IPS DF 6.9 (cell line): ENCODE measurements around the gene PFKL.

Experiments used
- DNase-seq: peaks from one replicate; pipeline ENCODE4 v3.0.0-alpha.2; 2013; ENCODE audit warnings: low read depth, low spot score
- H3K27ac ChIP-seq: one replicate; pipeline ENCODE4 v1.5.1; 2013; ENCODE audit warnings: low read length, control low read depth
- H3K27me3 ChIP-seq: 2 replicates; pipeline ENCODE4 v1.6.1; 2013; ENCODE audit warnings: mild to moderate bottlenecking, low read length; ENCODE audit not compliant: control insufficient read depth, insufficient read depth
- H3K36me3 ChIP-seq: 2 replicates; pipeline ENCODE4 v1.6.1; 2013; ENCODE audit warnings: low read length; ENCODE audit not compliant: control insufficient read depth, insufficient read depth
- H3K4me1 ChIP-seq: 2 replicates; pipeline ENCODE4 v1.6.1; 2013; ENCODE audit warnings: low read length; ENCODE audit not compliant: control insufficient read depth, insufficient read depth
- H3K4me3 ChIP-seq: 2 replicates; pipeline ENCODE4 v1.5.1; 2013; ENCODE audit warnings: mild to moderate bottlenecking, low read length
- H3K9me3 ChIP-seq: 2 replicates; pipeline ENCODE4 v1.6.1; 2013; ENCODE audit warnings: low read length, inconsistent platforms; ENCODE audit not compliant: control insufficient read depth, insufficient read depth
- WGBS: extraction: QIAGEN DNeasy Blood & Tissue Kit; methylation state at CpG from one replicate; pipeline ENCODE4 v1.1.7; 2013; ENCODE audit warnings: mixed read lengths, missing lambda C conversion rate; ENCODE audit not compliant: insufficient read length, insufficient coverage; 5-methylcytosine and 5-hydroxymethylcytosine counted together

The PFKL gene

DNA sequence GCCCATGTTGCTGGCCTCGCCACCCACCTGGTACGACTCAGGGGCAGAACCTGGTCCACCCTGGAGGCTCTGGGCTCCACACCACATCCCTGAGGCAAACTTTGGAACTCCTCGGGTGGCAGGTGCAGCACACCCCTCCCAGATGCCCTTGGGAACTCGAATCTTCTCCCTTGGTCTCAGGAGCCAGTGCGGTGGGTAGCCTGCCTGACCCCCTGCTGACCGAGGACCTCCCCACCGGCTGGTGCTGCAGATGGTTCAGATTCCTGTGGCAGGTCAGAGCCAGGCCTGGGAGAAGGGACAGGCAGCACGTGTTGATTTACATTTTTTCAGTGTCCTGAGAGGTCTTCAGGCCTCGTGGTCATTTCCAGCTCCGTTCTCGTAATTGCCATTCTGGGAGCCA is 45.6 kb downstream of the PFKL start:
- no peak overlapping the region for H3K4me3 ChIP-seq
- no CpG with 5 or more reads among the region's 11 CpGs for WGBS
- H3K27me3 ChIP-seq, result peaks cover 4% of the 10 kb centered on the region; the same call in 1 of the 2 replicates
- H3K27ac ChIP-seq, result no peak overlapping the region
- H3K9me3 ChIP-seq, result no peaks in the 10 kb centered on the region
- no peak for DNase-seq
- peaks cover 1% of the 10 kb centered on the region; the same call in 1 of the 2 replicates for H3K4me1 ChIP-seq
- no peaks in the 10 kb centered on the region; the same call in 1 of the 2 replicates for H3K36me3 ChIP-seq

DNA sequence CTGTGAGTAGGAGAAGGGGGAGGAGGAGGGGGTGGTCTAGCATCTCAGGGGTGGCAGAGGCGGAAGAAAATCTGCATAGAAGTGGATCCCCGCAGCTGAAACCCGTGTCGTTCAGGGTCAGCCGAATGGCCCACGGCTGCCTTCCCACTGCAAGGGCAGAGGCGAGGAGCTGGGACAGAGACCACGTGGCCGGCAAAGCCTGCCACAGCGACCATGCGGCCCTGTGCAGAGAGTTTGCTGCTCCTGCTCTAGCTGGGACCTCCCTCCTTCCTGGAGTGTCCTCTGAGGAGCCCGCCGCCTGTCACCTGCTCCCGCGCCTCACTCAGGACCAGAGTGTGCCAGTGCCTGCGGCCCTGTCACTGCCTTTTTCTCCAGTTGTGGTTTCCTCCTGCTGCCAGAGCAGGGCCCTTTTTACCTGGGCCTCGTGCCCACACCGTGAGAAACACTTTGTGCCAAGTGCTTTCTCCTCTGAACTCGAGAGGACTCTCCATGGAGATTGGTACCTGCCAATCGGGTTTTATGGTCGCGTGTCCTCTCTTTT is 48.1 kb downstream of the PFKL start:
- H3K27ac ChIP-seq, result no peak overlapping the region
- WGBS, result no CpG with 5 or more reads among the region's 22 CpGs
- no peak overlapping the region for H3K4me3 ChIP-seq
- peaks cover 5% of the 10 kb centered on the region; the same call in 1 of the 2 replicates for H3K27me3 ChIP-seq
- H3K4me1 ChIP-seq, result peaks cover 1% of the 10 kb centered on the region; the same call in 1 of the 2 replicates
- H3K9me3 ChIP-seq, result no peaks in the 10 kb centered on the region
- no peak for DNase-seq
- no peaks in the 10 kb centered on the region; the same call in 1 of the 2 replicates for H3K36me3 ChIP-seq

DNA sequence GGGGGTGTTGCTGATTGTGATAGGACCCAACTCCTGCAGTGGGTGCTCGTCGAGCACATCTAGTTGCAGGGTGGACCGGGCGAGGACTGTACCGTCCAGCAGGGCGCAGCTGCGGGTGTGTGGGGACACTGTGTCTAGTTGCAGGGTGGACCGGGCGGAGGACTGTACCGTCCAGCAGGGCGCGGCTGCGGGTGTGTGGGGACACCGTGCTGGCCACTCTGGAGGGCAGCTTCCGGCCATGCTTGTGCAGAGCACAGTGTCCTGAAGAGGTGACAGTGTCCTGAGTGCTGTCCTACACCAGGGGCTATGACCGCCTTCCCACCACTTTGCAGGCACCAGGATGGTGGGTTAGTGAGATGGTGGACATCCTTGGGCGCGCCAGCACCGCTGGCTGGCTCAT is 49.0 kb downstream of the PFKL start:
- DNase-seq, result no peak
- Histone ChIP-seq H3K4me3 (no peak overlapping the region), H3K9me3 (no peaks in the 10 kb centered on the region), H3K27ac (no peak overlapping the region), H3K36me3 (no peaks in the 10 kb centered on the region; the same call in 1 of the 2 replicates), H3K27me3 (peaks cover 5% of the 10 kb centered on the region; the same call in 1 of the 2 replicates), H3K4me1 (peaks cover 1% of the 10 kb centered on the region; the same call in 1 of the 2 replicates)
- WGBS, result no CpG with 5 or more reads among the region's 19 CpGs

DNA sequence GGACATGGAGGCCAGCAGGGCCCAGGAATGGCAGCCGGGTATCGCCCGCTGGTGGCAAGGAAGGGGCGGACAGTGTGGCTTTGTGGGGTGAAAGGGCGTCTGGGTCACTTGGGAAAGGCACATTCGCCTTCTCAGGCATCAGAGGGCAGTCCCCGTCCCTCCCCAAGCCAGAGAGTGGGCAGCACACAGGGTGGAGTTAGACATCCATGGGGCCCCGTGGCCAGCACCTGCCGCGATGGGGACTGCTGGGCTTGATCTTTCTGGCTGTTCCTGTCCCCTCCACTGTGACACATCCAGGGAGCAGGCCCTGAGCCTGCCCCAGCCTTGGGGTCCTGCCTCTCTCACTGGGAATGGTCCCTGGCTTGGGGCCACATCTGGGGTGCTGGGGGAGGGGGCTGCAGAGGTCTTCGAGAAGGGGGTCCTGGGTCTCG is 49.6 kb downstream of the PFKL start:
- H3K4me3 ChIP-seq, result no peak overlapping the region
- peaks cover 5% of the 10 kb centered on the region; the same call in 1 of the 2 replicates for H3K27me3 ChIP-seq
- peaks cover 1% of the 10 kb centered on the region; the same call in 1 of the 2 replicates for H3K4me1 ChIP-seq
- H3K9me3 ChIP-seq, result no peaks in the 10 kb centered on the region
- no CpG with 5 or more reads among the region's 12 CpGs for WGBS
- no peak for DNase-seq
- no peak overlapping the region for H3K27ac ChIP-seq
- no peaks in the 10 kb centered on the region; the same call in 1 of the 2 replicates for H3K36me3 ChIP-seq

DNA sequence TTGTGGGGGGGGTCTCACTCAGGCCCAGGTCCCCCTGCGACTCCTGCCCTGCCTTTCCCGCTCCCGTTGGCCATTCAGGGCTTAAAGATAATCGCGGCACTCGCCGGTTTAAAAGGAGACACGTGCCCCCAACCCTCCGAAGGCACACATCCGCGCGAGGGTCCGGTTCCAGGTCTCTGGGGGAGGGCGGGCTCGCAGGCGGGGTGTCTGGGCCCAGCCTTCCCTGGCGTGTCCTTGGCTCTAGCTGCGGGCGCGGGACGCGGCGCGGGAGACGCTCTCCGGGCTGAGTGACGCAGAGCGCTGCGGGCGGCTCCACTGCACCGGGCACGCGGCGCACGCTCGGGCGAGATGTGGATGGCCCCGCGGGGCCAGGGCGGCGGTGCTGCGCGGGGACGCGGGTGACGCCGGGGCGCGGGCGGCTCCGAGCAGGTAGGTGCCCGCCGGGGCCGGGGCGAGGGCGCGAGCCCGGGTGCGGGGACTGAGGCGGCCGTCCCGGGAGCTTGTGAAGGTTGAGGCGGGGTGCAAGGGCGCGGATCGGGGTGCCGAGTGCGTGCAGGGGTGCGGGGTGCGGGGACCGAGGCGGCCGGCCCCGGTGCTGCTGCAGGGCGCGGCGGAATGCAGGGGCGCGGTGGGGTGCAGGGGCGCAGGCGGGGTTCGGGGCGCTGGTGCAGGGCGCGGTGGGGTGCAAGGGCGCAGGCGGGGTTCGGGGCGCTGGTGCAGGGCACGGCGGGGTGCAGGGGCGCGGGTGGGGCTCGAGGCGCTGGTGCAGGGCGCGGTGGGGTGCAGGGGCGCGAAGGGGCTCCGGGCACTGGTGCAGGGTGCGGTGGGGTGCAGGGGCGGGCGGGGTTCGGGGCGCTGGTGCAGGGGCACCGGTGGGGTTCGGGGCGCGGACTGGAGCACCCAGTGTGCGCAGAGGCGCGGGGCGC is 50.3 kb downstream of the PFKL start:
- H3K4me1 ChIP-seq, result peaks cover 1% of the 10 kb centered on the region; the same call in 1 of the 2 replicates
- DNase-seq, result no peak
- peaks cover 5% of the 10 kb centered on the region; the same call in 1 of the 2 replicates for H3K27me3 ChIP-seq
- H3K4me3 ChIP-seq, result peak overlapping the region; percentile 14; the same call in 1 of the 2 replicates
- H3K36me3 ChIP-seq, result no peaks in the 10 kb centered on the region; the same call in 1 of the 2 replicates
- H3K27ac ChIP-seq, result no peak overlapping the region
- no peaks in the 10 kb centered on the region for H3K9me3 ChIP-seq
- no CpG with 5 or more reads among the region's 113 CpGs for WGBS

DNA sequence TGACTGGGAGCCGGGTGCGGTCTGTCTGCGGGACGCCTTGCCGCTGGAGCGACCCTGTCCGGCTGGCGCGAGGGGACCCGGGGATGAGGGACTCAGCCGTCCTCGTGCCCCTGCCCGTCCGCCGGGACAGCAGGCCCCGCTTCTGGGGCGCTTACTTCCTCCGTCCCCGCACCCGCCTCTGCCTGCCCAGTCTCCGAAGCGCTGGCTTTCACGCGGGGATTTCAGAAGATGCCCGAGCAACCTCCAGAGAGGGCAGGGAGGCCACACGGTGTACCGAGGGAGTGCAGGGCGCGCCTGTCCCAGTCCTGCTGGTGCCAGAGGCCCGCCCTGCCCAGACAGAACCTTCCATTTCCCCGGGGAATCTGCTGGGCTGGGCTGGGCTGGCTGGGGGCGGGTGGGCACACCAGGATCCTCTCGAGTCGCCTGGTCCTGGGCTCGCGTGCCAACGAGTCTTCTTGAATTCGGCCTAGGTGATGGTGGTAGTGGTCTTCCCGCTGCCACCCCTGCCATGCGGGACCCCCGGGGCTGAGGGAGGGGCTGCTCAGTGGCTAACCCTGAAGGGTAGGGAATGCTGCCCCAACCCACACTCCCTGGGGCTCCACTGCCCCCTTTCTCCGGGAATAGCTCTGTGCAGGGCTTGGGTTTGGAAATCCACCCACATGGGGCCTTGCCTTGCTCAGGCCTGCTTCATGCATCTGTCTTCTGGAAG is 51.1 kb downstream of the PFKL start:
- Histone ChIP-seq H3K36me3 (no peaks in the 10 kb centered on the region), H3K4me1 (no peaks in the 10 kb centered on the region), H3K9me3 (no peaks in the 10 kb centered on the region), H3K4me3 (no peak overlapping the region; the same call in 1 of the 2 replicates), H3K27ac (no peak overlapping the region), H3K27me3 (peaks cover 5% of the 10 kb centered on the region; the same call in 1 of the 2 replicates)
- no CpG with 5 or more reads among the region's 42 CpGs for WGBS
- DNase-seq, result no peak

DNA sequence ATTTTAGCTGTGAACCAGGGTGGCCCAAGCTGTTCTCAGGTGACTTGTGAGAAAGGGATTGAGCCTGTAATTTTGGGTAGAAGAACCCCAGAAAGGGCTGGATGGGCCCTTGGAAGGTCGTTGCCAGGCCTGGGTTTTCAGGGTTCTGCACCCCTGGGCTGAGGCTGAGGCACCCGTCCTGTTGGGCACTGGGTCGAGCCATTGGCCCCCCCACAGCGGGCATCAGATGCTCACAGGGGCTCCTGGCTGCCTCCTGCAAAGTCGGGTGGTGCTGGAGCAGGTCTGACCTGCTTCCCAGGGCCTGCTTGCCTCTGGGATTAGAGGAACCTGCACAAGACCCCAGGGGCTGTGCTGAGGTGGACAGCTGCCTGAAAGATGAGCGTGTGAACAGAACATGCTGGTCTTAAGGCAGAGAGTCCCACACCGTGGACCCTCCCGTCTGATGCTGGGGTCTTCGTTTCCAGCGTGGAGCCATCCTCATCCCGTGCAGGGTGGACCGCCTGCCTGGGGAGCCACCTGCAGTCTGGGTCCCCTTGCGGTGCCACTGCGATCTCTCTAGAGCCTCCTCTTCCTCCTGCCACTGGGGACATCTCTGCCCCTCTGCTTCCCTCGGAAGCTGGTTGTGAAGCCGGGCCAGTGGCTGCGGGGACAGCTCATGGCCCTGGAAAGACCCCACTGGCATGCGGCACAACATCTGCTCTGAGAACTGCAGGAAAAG is 51.8 kb downstream of the PFKL start:
- WGBS, result no CpG with 5 or more reads among the region's 18 CpGs
- Histone ChIP-seq H3K4me3 (no peak overlapping the region), H3K27me3 (peaks cover 5% of the 10 kb centered on the region; the same call in 1 of the 2 replicates), H3K36me3 (no peaks in the 10 kb centered on the region), H3K27ac (no peak overlapping the region), H3K9me3 (no peaks in the 10 kb centered on the region), H3K4me1 (no peaks in the 10 kb centered on the region)
- no peak for DNase-seq

DNA sequence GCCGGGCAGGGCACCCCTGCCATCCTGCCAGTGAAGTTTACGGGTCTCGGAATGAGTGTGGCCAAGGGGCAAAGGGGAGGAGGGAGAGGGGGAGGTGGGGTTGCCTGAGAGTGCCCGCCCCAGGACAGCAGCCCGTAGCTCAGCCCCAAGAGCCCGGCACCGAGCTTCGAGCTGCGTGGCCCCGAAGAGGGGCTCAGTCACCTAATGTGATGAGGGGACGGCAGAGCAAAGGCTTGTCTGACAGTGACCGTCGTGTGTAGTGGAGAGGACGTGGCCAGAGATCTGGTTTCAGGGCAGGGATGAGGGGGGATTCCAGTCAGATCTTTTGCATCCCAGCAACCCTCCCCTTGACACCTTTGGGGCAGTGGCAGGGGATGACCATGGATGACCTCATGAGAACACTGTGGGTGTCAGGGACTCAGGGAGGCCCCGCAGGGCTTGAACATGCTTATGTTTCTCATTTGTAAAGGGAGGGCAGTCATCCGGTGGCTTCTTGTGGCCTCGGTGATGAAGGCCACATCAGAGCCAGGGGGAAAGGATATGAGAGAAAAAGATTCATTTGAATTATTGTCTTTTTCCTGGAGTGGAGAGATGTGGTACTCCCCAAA is 52.5 kb downstream of the PFKL start:
- DNase-seq, result no peak
- Histone ChIP-seq H3K27me3 (peaks cover 5% of the 10 kb centered on the region; the same call in 1 of the 2 replicates), H3K4me1 (no peaks in the 10 kb centered on the region), H3K4me3 (no peak overlapping the region), H3K27ac (no peak overlapping the region), H3K36me3 (no peaks in the 10 kb centered on the region), H3K9me3 (no peaks in the 10 kb centered on the region)
- no CpG with 5 or more reads among the region's 17 CpGs for WGBS

DNA sequence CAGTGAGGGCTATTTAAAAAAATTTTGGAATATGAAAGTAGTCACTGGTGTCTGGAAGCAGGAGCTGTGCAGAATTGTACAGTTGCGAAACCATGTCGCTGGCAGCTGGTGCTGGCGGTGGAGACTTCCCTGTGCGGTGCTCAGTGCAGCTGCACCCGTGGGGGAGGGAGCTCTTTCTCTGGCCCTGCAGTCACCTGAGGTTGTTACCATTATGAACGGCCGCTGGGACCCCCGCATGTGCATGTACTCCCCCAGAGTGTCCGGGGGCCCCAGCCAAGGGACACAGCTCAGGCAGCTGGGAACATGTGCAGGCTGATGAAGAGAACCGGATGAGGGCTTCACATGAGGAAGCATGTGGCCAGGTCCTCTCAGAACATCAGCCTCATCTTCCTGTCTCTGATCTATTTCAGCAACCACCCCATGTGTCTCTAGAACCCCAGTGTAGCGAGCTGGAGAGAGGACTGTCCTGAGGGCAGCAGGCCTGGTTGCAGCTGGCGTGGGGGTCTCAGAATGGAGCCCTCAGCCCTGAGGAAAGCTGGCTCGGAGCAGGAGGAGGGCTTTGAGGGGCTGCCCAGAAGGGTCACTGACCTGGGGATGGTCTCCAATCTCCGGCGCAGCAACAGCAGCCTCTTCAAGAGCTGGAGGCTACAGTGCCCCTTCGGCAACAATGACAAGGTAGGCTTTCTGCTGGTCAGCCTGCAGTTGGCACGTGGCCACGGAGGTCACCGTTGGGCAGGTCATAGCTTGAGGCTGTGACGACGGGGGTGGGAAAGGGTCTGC is 53.5 kb downstream of the PFKL start, which contains the start of gene TRPM2:
TSS of gene TRPM2 (plus strand) at position 431 of the 780 bp plus-strand sequence. CDS start at position 511, 80 bp downstream.
- DNase-seq, result no peak
- Histone ChIP-seq H3K9me3 (no peaks in the 10 kb centered on the region), H3K4me3 (no peak within 1 kb of the TSS), H3K4me1 (no peaks in the 10 kb centered on the region), H3K27ac (no peak within 1 kb of the TSS), H3K36me3 (no peaks in the 10 kb centered on the region), H3K27me3 (peaks cover 5% of the 10 kb centered on the region; the same call in 1 of the 2 replicates)
- WGBS, result no CpG with 5 or more reads among the region's 21 CpGs
